Karpas-422 (cell line): ENCODE measurements around the gene CSMD2. TPM values are rescaled to one million over a fixed set of nuclear protein-coding genes. Genes with fewer than 3 reads are reported as not detected.
A peak's percentile ranks its signal among the peaks of the same experiment; 100 is the strongest.

ENCODE experiments used
- DNase-seq: peaks from one replicate; pipeline ENCODE4 v3.0.0-alpha.2; 2015
- H2AFZ ChIP-seq: fragments of 200-600 bp; sonication (generic); 2 replicates; pipeline ENCODE4 v1.6.1; 2014; ENCODE audit warnings: antibody characterized with exemption, low read length, mixed read lengths
- H3K27ac ChIP-seq: fragments of 200-600 bp; sonication (generic); 2 replicates; pipeline ENCODE4 v1.5.1; 2014; ENCODE audit warnings: mild to moderate bottlenecking, low read length, moderate library complexity
- H3K27me3 ChIP-seq: fragments of 200-600 bp; sonication (generic); 2 replicates; pipeline ENCODE4 v1.6.1; 2014; ENCODE audit warnings: low read length, mixed read lengths
- H3K36me3 ChIP-seq: fragments of 200-600 bp; sonication (generic); 2 replicates; pipeline ENCODE4 v1.6.1; 2014; ENCODE audit warnings: low read length, mixed read lengths; ENCODE audit not compliant: insufficient read depth
- H3K4me1 ChIP-seq: fragments of 200-600 bp; sonication (generic); 2 replicates; pipeline ENCODE4 v1.6.1; 2014; ENCODE audit warnings: mild to moderate bottlenecking, low read length, mixed read lengths
- H3K4me2 ChIP-seq: fragments of 200-600 bp; sonication (generic); 2 replicates; pipeline ENCODE4 v1.6.1; 2014; ENCODE audit warnings: low read length, low read depth, mild to moderate bottlenecking; ENCODE audit not compliant: poor library complexity, severe bottlenecking
- H3K4me3 ChIP-seq: fragments of 200-600 bp; sonication (generic); 2 replicates; pipeline ENCODE4 v1.5.1; 2014; ENCODE audit warnings: mild to moderate bottlenecking, antibody characterized with exemption, low read length, mixed read lengths
- H3K79me2 ChIP-seq: fragments of 200-600 bp; sonication (generic); 2 replicates; pipeline ENCODE4 v1.6.1; 2014; ENCODE audit warnings: mild to moderate bottlenecking, low read length, mixed read lengths
- H3K9ac ChIP-seq: fragments of 200-600 bp; sonication (generic); 2 replicates; pipeline ENCODE4 v1.6.0; 2014; ENCODE audit warnings: low read length
- H3K9me2 ChIP-seq: fragments of 200-600 bp; sonication (generic), shearing (Covaris generic); replicated peaks from 2 replicates; pipeline ENCODE4 v1.6.0; 2014; ENCODE audit warnings: mild to moderate bottlenecking, low read length, moderate library complexity; ENCODE audit not compliant: insufficient read depth
- H3K9me3 ChIP-seq: fragments of 300-700, 200-600 bp; sonication (generic); 2 replicates; pipeline ENCODE4 v1.6.1; 2014; ENCODE audit warnings: low read length, mixed read lengths
- H4K20me1 ChIP-seq: fragments of 200-600 bp; sonication (generic); 2 replicates; pipeline ENCODE4 v1.6.1; 2014; ENCODE audit warnings: mild to moderate bottlenecking, antibody characterized with exemption, low read length, low read depth; ENCODE audit not compliant: insufficient read depth
- total RNA-seq: library from RNA; depleted of rRNA; stranded (reverse); fragments of >200 nt; shearing (Covaris generic); gene quantifications from 2 replicates; pipeline ENCODE4 v1.2.3, GENCODE V29; 2014; ENCODE audit warnings: low replicate concordance

Gene CSMD2
- total RNA-seq, 1 experiment from 2014 or later = 0.19 TPM

DNA sequence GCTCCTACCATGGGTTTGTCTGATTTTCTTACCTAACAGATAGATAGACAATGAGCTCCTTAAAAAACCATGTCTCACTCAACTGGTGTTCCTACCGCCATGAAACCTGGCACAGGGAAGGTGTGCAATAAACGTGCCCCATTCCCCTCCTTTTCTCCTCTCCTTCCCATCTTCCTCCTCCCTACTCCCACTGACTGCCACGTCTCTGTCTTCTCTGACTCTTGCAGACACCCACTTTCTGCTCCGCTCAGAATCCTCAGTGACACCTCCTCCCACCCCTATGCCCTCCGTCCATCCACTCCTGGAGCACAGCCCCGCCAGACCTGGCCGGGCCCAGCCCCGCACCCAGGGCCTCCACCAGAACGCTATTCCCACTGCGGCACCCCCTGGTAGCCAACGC lies 248.2 kb downstream of the CSMD2 start:
- H3K9me3 ChIP-seq = no peaks in the 10 kb centered on the region
- H3K9ac ChIP-seq = no peak overlapping the region
- no peaks in the 10 kb centered on the region for H3K36me3 ChIP-seq
- DNase-seq = no peak
- no peak overlapping the region for H2AFZ ChIP-seq
- H3K4me1 ChIP-seq = no peaks in the 10 kb centered on the region
- no peak overlapping the region for H3K4me2 ChIP-seq
- H3K4me3 ChIP-seq = no peak overlapping the region
- H3K27ac ChIP-seq = no peak overlapping the region
- no peaks in the 10 kb centered on the region for H4K20me1 ChIP-seq
- H3K27me3 ChIP-seq = no peaks in the 10 kb centered on the region
- no peaks in the 10 kb centered on the region for H3K79me2 ChIP-seq
- H3K9me2 ChIP-seq = no peaks in the 10 kb centered on the region

DNA sequence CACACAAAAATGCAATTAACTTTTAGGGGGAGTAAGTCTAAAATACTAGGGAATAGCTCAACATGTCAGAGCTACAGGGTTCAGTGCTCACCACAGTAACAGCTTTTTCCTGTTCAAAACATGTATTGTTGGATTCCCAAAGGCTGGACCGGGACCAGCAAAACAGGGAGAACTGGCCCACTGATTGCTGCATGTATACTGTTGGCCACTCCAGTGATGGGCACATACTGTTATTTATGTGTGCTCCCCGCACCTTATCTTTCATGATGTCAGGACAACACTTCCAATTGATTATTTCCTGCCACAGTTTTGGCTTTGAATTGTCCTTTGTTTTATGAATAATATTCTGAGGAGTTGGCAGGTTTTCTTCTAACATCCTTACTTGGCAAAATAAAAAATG lies 250.5 kb downstream of the CSMD2 start:
- Histone ChIP-seq H3K4me3 (no peak overlapping the region), H3K4me1 (no peaks in the 10 kb centered on the region), H2AFZ (no peak overlapping the region), H3K36me3 (no peaks in the 10 kb centered on the region), H3K9me3 (no peaks in the 10 kb centered on the region), H3K27me3 (no peaks in the 10 kb centered on the region), H4K20me1 (no peaks in the 10 kb centered on the region), H3K9ac (no peak overlapping the region), H3K79me2 (no peaks in the 10 kb centered on the region), H3K9me2 (no peaks in the 10 kb centered on the region), H3K4me2 (no peak overlapping the region), H3K27ac (no peak overlapping the region)
- no peak for DNase-seq

DNA sequence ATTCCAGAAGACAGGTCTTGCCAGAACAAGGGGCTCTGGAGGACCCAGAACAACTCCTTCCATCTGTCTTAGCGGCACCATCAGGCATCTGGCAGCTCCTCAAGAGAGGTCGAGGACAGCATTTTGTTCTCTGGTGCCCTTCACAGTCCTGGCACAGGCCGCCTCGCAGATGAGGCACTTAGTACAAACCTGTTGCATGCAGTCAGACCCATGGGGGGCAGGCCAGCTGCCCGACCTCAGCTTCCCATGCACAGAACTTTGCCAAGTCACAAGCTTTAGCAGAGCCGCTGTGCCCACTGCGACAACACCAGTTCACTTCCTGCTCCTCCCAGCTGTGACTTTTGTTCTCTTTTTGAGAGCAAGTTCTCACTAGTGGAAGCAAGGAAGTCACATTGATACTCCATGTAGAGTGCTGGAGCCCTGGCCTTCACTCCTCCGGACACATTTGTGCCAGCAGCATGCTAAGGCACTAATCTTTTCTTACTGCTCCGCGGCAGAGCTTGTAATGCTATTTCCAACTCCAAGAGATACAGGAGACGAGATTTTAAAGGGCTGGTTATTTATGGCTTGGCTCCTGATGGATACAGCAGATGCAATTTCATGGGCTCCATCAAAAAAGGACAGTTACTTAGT lies 256.6 kb downstream of the CSMD2 start:
- Histone ChIP-seq H3K27me3 (no peaks in the 10 kb centered on the region), H4K20me1 (no peaks in the 10 kb centered on the region), H3K4me1 (peaks cover 31% of the 10 kb centered on the region), H3K4me2 (no peak overlapping the region), H3K79me2 (no peaks in the 10 kb centered on the region), H2AFZ (no peak overlapping the region), H3K9me2 (no peaks in the 10 kb centered on the region), H3K4me3 (no peak overlapping the region), H3K36me3 (no peaks in the 10 kb centered on the region), H3K9me3 (no peaks in the 10 kb centered on the region), H3K27ac (no peak overlapping the region), H3K9ac (no peak overlapping the region)
- no peak for DNase-seq

DNA sequence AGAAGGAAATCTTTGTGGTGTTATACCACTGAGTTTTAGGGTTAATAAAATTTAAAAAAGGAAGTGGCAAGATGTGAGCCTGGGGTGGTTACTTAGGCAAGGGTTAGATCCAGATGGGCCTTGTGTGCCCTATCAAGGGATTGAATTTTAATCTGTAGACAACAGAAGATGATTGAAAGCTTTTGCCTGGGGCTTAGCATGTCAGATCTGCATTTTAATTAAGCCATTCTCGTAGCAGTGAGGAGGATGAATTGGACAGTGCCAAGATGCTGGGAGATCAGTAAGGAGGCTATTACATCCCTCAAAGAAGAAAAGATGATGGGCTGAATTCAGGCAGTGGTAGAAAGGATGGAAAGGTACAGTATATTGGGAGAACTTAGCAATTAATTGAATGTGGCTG lies 258.9 kb downstream of the CSMD2 start:
- Histone ChIP-seq H3K79me2 (no peaks in the 10 kb centered on the region), H3K4me2 (no peak overlapping the region), H3K27me3 (no peaks in the 10 kb centered on the region), H3K4me3 (no peak overlapping the region), H3K9ac (no peak overlapping the region), H3K27ac (no peak overlapping the region), H3K9me2 (no peaks in the 10 kb centered on the region), H2AFZ (no peak overlapping the region), H3K9me3 (no peaks in the 10 kb centered on the region), H4K20me1 (no peaks in the 10 kb centered on the region), H3K36me3 (no peaks in the 10 kb centered on the region), H3K4me1 (peaks cover 49% of the 10 kb centered on the region)
- DNase-seq = peak; percentile 48

DNA sequence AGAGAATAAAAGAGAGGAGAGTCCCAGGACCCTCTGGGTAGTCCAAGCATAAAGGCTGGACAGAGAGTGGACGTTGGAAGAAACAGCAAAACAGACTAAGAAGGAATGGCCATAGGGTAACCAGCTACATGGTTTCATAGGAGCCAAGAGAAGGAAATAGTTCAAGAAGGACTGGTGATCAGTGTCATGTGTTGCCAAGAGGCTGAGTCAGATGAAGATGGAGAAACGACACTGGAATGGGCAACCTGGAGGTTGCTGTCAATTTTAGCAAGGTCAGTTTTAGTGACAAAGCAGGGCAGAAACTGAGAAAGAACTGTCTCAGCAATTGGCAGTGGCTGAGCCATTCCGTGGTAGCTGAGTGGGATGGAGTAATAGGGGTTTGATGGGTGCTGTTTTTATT lies 259.8 kb downstream of the CSMD2 start:
- DNase-seq = no peak
- H3K79me2 ChIP-seq = no peaks in the 10 kb centered on the region
- H3K4me1 ChIP-seq = peaks cover 49% of the 10 kb centered on the region
- H3K4me2 ChIP-seq = no peak overlapping the region
- H3K9me2 ChIP-seq = no peaks in the 10 kb centered on the region
- no peaks in the 10 kb centered on the region for H4K20me1 ChIP-seq
- H3K9ac ChIP-seq = no peak overlapping the region
- H3K36me3 ChIP-seq = no peaks in the 10 kb centered on the region
- H3K27me3 ChIP-seq = no peaks in the 10 kb centered on the region
- no peak overlapping the region for H3K4me3 ChIP-seq
- H3K27ac ChIP-seq = no peak overlapping the region
- no peaks in the 10 kb centered on the region for H3K9me3 ChIP-seq
- H2AFZ ChIP-seq = no peak overlapping the region

DNA sequence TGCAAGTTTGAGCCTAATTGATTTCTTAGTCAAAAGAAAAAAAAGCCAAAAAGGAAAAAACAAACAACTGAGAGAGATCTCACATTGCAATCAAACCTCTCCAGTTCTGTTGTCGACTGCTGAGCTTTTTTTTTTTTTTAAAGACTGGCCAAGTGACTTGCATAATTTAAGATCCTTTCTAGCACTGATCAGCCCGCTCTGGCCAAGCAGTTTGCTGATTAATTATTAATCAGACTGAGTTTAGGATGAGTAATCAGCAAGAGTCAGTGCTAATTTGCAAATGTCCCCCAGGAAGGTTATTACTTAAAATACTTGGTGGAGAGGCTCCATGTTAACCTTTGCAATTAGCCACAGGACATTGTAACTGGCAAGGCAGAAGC lies 261.8 kb downstream of the CSMD2 start:
- H3K4me3 ChIP-seq = peak overlapping the region; percentile 54
- no peaks in the 10 kb centered on the region for H4K20me1 ChIP-seq
- no peaks in the 10 kb centered on the region for H3K27me3 ChIP-seq
- H3K79me2 ChIP-seq = no peaks in the 10 kb centered on the region
- DNase-seq = peak; percentile 79
- H3K36me3 ChIP-seq = no peaks in the 10 kb centered on the region
- no peaks in the 10 kb centered on the region for H3K9me2 ChIP-seq
- H2AFZ ChIP-seq = 0 out of 2 replicates have a peak overlapping the region, but pooled peaks have one; percentile 41
- no peaks in the 10 kb centered on the region for H3K9me3 ChIP-seq
- H3K9ac ChIP-seq = peak overlapping the region; percentile 18
- peak overlapping the region; percentile 64 for H3K27ac ChIP-seq
- H3K4me1 ChIP-seq = peaks cover 49% of the 10 kb centered on the region
- peak overlapping the region; percentile 64 for H3K4me2 ChIP-seq

DNA sequence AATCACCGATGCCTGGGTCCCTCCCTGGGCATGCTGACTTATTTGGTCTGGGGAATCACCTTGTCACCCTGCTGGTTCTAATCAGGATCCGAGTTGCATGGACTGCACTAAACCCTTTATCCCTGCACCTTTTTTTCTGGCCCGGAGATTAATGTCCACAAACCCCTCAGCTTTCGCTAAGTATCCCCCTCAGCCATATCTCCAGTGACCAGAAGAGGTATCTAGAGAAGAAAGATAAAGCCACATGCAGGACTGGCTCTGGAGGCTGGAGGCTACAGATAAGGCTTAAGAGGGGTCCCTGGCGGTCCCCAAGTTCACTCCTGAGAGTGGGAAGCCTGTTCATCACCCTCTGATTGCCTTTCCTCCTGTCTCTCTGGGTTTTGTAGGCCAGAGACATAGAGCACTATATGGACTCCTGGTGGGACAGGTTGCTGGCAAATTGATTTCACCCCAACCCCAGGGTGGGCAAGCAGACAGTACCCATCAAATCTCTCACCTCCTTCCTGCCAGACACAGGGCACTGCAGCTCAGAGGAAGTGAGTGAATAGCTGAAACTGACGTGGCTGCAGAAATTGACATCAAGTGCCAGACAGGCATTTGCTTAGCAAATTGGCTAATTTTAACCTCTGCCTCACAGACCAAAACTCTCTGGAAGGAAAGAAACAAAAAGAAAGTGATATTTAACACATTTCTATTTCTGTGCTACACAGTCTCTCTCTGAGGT lies 262.4 kb downstream of the CSMD2 start:
- Histone ChIP-seq H3K9me2 (no peaks in the 10 kb centered on the region), H3K4me1 (peaks cover 49% of the 10 kb centered on the region), H3K9me3 (no peaks in the 10 kb centered on the region), H3K27ac (peak overlapping the region; percentile 64), H3K4me2 (peak overlapping the region; percentile 64), H3K4me3 (peak overlapping the region; percentile 54), H3K27me3 (no peaks in the 10 kb centered on the region), H3K36me3 (no peaks in the 10 kb centered on the region), H3K9ac (peak overlapping the region; percentile 46), H2AFZ (no peak overlapping the region), H4K20me1 (no peaks in the 10 kb centered on the region), H3K79me2 (no peaks in the 10 kb centered on the region)
- DNase-seq = peak; percentile 87

DNA sequence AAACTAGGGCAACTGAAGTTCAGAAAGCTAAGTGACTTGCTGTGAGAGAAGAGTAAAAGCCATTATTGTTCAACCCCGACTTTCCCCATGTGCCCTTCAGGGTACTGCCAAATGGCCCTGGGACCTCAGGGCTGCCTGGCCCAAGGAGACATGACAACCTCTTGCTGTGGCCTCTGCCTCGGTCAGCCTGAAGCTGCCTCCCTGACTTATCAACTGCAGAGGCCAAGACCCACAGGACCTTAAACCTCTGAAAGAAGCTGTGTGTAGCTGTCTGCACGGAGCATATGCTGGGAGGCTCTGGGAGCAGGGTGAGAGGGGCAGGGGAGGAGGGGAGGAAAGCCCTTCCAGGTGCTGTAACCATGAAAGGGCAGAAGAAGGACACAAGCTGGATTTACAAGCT lies 265.3 kb downstream of the CSMD2 start:
- H4K20me1 ChIP-seq = no peaks in the 10 kb centered on the region
- H3K4me1 ChIP-seq = peaks cover 30% of the 10 kb centered on the region
- H3K4me2 ChIP-seq = no peak overlapping the region
- H3K9me3 ChIP-seq = no peaks in the 10 kb centered on the region
- H3K79me2 ChIP-seq = no peaks in the 10 kb centered on the region
- H3K9ac ChIP-seq = no peak overlapping the region
- no peaks in the 10 kb centered on the region for H3K27me3 ChIP-seq
- H3K9me2 ChIP-seq = no peaks in the 10 kb centered on the region
- H3K36me3 ChIP-seq = no peaks in the 10 kb centered on the region
- H3K27ac ChIP-seq = no peak overlapping the region
- no peak overlapping the region for H3K4me3 ChIP-seq
- DNase-seq = no peak
- H2AFZ ChIP-seq = no peak overlapping the region
